HG02884 (cell line): ENCODE data around the gene FOSB.

ENCODE experiments used
- ATAC-seq: cut with Tn5 transposase; IDR thresholded peaks from one replicate; pipeline ENCODE4 v1.9.1; 2021; ENCODE audit warnings: mild to moderate bottlenecking, moderate library complexity; ENCODE audit not compliant: unreplicated experiment

Gene FOSB

DNA sequence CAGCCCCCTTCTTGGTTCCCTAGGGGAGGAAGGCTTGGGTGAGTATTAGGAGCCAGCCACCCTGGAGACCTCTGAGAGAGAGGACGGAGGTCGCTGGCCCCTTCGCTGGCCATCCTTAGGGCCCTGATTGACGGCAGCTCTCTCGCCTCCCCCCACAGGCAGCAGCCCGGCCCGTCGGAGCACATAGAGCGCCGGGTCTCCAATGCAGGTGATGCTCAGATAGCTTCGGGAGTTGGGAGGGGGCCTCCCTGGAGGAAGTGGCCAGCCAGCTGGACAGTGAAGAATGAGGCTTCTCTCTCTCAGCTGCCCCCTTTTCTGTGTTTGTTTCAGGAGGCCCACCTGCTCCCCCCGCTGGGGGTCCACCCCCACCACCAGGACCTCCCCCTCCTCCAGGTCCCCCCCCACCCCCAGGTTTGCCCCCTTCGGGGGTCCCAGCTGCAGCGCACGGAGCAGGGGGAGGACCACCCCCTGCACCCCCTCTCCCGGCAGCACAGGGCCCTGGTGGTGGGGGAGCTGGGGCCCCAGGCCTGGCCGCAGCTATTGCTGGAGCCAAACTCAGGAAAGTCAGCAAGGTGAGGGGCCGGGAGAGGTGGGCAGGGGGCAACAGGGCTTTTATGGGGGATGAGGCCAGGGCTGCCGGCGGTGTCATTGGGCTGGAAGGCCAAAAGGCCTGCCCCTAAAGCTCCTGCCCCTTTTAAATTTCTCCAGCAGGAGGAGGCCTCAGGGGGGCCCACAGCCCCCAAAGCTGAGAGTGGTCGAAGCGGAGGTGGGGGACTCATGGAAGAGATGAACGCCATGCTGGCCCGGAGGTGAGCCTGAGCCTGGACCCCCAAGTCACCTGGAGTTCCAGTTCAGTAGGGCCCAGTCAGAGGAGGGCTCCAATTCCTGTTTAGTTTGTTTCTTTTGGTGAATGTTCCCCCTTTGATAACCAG lies 54.5 kb downstream of the FOSB start:
- ATAC-seq: no peak

DNA sequence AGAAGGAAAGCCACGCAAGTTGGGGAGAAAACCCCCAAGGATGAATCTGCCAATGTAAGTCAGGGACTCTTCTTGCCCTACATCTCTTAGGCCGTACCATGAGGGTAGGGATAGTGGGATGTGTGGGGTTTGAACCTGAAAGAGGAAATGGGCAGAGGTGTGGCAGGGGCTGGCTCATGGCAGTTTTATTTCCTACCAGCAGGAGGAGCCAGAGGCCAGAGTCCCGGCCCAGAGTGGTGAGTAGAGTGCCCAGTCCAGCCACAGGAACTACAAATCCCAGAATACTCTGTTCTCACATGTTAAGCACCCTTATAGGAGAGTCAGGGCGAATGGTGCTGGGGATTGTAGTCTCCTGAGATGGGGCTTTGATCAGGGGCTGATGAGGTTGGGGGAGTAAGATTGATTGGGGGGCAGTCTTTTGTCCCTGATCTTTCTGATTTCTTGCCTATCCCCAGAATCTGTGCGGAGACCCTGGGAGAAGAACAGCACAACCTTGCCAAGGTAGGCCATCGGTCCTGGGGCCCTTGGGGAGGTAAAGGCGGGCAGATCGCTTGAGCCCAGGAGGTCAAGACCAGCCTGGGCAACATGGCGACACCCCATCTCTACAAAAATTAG lies 56.0 kb downstream of the FOSB start:
- peak; percentile 70 for ATAC-seq

DNA sequence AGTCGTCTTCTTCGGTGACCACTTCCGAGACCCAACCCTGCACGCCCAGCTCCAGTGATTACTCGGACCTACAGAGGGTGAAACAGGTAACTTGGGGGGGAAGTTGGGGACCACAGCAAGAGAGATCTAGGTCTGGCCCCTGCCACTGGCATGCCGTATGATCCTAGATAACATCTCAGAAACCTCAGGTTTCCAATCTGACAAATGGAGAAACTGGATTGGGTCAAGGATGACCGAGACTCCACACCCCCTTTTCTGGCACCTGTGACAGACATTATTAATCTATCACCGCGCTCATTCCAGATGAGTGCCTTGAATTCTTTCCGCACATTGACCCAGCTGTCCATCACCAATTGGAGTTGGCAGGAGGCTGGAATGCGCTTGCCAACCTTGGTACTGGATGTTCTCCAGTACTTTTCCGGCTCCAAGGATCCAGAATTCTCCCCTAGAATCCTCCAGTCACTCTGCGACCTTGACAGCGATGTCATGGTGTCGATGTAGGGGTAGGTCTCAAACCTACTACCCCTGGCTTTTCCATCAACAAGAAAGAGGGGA lies 56.9 kb downstream of the FOSB start:
- no peak for ATAC-seq
